Measurements from ENCODE around the gene PEX6. TPM values are rescaled to one million over a fixed set of nuclear protein-coding genes. Genes with fewer than 3 reads are reported as not detected.
A peak's percentile ranks its signal among the peaks of the same experiment; 100 is the strongest.

The PEX6 gene
- total RNA-seq, 1 experiment from 2014 or later: 15.6 TPM

GRCh38 chr6:42967228-42967627 lies 11.8 kb downstream of the PEX6 start:
- DNase-seq: no peak
- WGBS (ENCODE audit: extremely low coverage, insufficient read length, low lambda C conversion rate): no CpG with 5 or more reads among the region's 11 CpGs
- no peak overlapping the region for H2AFZ ChIP-seq (ENCODE audit: low read length)

More at GRCh38 chr6:42967228-42967627, 11.8 kb downstream of the PEX6 start:
- no peak overlapping the region for H3K18ac ChIP-seq (ENCODE audit: insufficient read length, low read depth, low read length)
- H2BK12ac ChIP-seq (ENCODE audit: insufficient read length, low read depth, low read length): no peak overlapping the region
- H2BK20ac ChIP-seq (ENCODE audit: low read depth, low read length, poor library complexity, severe bottlenecking): no peak overlapping the region
- H4K8ac ChIP-seq (replicated peaks; ENCODE audit: insufficient read length, low read depth, low read length): no peak overlapping the region
- H4K20me1 ChIP-seq (ENCODE audit: control insufficient read depth, insufficient read depth, insufficient read length): no peaks in the 10 kb centered on the region
- no peak overlapping the region for H3K27ac ChIP-seq (ENCODE audit: insufficient read length, low read depth, low read length)
- H3K56ac ChIP-seq (ENCODE audit: insufficient read length, low read depth, low read length): no peak overlapping the region
- H3K4ac ChIP-seq (ENCODE audit: low read depth, low read length): no peak overlapping the region
- Mint-ChIP-seq H3K27ac (peak overlapping the region in 1 of 3 experiments; percentile 40; a peak in 1 of 7 replicates), H3K27me3 (ENCODE audit: low read depth) (peaks cover under 1% of the 10 kb centered on the region; the same call in 1 of the 2 replicates), H3K4me3 (no peak overlapping the region), H3K9me3 (no peaks in the 10 kb centered on the region), H3K36me3 (ENCODE audit: insufficient read depth in 1 of 3, low read depth in 3 of 3) (peaks cover 0 to 34% (median 14%) of the 10 kb centered on the region in 3 experiments; a peak in 5 of 7 replicates), H3K4me1 (0 out of 4 replicates have a peak, but pooled peaks cover 0 to 2% of the 10 kb centered on the region in 2 experiments)
- no peaks in the 10 kb centered on the region for H3K79me1 ChIP-seq (ENCODE audit: insufficient read depth, low read depth, low read length, poor library complexity, severe bottlenecking)
- H3K23ac ChIP-seq (ENCODE audit: insufficient read length, low read depth, low read length): no peak overlapping the region
- no peaks in the 10 kb centered on the region for H3K79me2 ChIP-seq (ENCODE audit: insufficient read depth, low read length)
- no peak overlapping the region for H3K14ac ChIP-seq (ENCODE audit: insufficient read depth, low read length)
- H3K23me2 ChIP-seq (ENCODE audit: insufficient read length, low read depth, low read length, poor library complexity, severe bottlenecking): no peaks in the 10 kb centered on the region
- H2BK15ac ChIP-seq (ENCODE audit: low read depth, low read length): no peak overlapping the region
- no peak overlapping the region for H3K9ac ChIP-seq (ENCODE audit: extremely low read depth, insufficient read length, low read length)
- no peak for TF ChIP-seq CTCF (conservative IDR thresholded peaks at IDR 0.05)
- no peak overlapping the region for H4K91ac ChIP-seq (ENCODE audit: insufficient read length, low read depth, low read length)
- H3K9me3 ChIP-seq (ENCODE audit: control insufficient read depth, low read depth, low read length): no peaks in the 10 kb centered on the region
- no peak overlapping the region for H3K4me2 ChIP-seq (ENCODE audit: insufficient read depth, insufficient read length, low read length)
- H3K4me1 ChIP-seq (ENCODE audit: insufficient read depth, low read length): no peaks in the 10 kb centered on the region
- no peak overlapping the region for H4K5ac ChIP-seq (ENCODE audit: insufficient read length, low read depth, low read length)
- no peak overlapping the region for H2BK5ac ChIP-seq (ENCODE audit: insufficient read length, low read length)
- no peaks in the 10 kb centered on the region for H3K27me3 ChIP-seq (ENCODE audit: insufficient read depth, low read length)
- H2AK5ac ChIP-seq (ENCODE audit: insufficient read length, low read length): no peak overlapping the region
- H3T11ph ChIP-seq (ENCODE audit: low read length): no peak overlapping the region
- no peak overlapping the region for H2BK120ac ChIP-seq (ENCODE audit: low read depth, low read length, poor library complexity, severe bottlenecking)
